HepG2 (cell line): ENCODE measurements around the gene TMEM223. TPM values are rescaled to one million over a fixed set of nuclear protein-coding genes. Genes with fewer than 3 reads are reported as not detected.

Experiments used
- RBM39 ChIP-seq: fragments of 200-400 bp; formaldehyde crosslinking; IDR thresholded peaks from one replicate; pipeline ENCODE4 v1.6.1; 2018; ENCODE audit warnings: antibody characterized with exemption, mild to moderate bottlenecking, low read depth, low read length; ENCODE audit not compliant: poor library complexity, severe bottlenecking
- TARDBP ChIP-seq: sonication (generic); formaldehyde crosslinking; IDR thresholded peaks from 2 replicates; pipeline ENCODE4 v1.8.0; 2022; ENCODE audit warnings: mild to moderate bottlenecking, missing genetic modification reagents
- TBX2 ChIP-seq: sonication (generic); formaldehyde crosslinking; IDR thresholded peaks from 2 replicates; pipeline ENCODE4 v1.5.0; 2020; ENCODE audit warnings: missing genetic modification reagents, mild to moderate bottlenecking, borderline replicate concordance
- TBX3 ChIP-seq: fragments of 450-650 bp; IDR thresholded peaks from 2 replicates; pipeline ENCODE4 v1.6.1; 2017; ENCODE audit warnings: antibody characterized with exemption, mild to moderate bottlenecking, inconsistent platforms, borderline replicate concordance
- ZNF44 ChIP-seq: sonication (generic); formaldehyde crosslinking; IDR thresholded peaks from 2 replicates; pipeline ENCODE4 v1.5.1; 2020; ENCODE audit warnings: mild to moderate bottlenecking, missing genetic modification reagents
- ZNF550 ChIP-seq: sonication (generic); formaldehyde crosslinking; IDR thresholded peaks from 2 replicates; pipeline ENCODE4 v1.4.0; 2020; ENCODE audit warnings: mild to moderate bottlenecking, missing genetic modification reagents, borderline replicate concordance
- ZNF558 ChIP-seq: sonication (generic); formaldehyde crosslinking; IDR thresholded peaks from 2 replicates; pipeline ENCODE4 v1.9.0; 2022; ENCODE audit warnings: mild to moderate bottlenecking, missing genetic modification reagents, borderline replicate concordance
- ZNF577 ChIP-seq: sonication (generic); formaldehyde crosslinking; IDR thresholded peaks from 2 replicates; pipeline ENCODE4 v1.4.0; 2020; ENCODE audit warnings: mild to moderate bottlenecking, low read depth, missing genetic modification reagents, borderline replicate concordance
- ZNF713 ChIP-seq: sonication (generic); formaldehyde crosslinking; IDR thresholded peaks from 2 replicates; pipeline ENCODE4 v1.4.0; 2020; ENCODE audit warnings: mild to moderate bottlenecking, missing genetic modification reagents
- ZNF781 ChIP-seq: sonication (generic); formaldehyde crosslinking; IDR thresholded peaks from 2 replicates; pipeline ENCODE4 v1.5.1; 2020; ENCODE audit warnings: borderline replicate concordance, mild to moderate bottlenecking, missing genetic modification reagents; ENCODE audit errors: not compliant biosample characterization
- polyA plus RNA-seq, 8 experiments: library from polyadenylated mRNA; depleted of rRNA in 3 of 8; stranded (reverse) in 7 of 8; unstranded in 1 of 8; fragments of >200 nt; fragmentation: Illumina TruSeq in 4 of 8; extraction: Trizol in 4 of 8; gene quantifications; 2 replicates each; pipeline versions ENCODE4 v1.2.1 to v1.2.3, GENCODE V29; 2011 to 2016; ENCODE audit warnings: low read depth in 4 of 8, missing spikeins in 1 of 8, mixed read lengths in 1 of 8; ENCODE audit not compliant: insufficient read depth in 1 of 8
- total RNA-seq, 5 experiments: library from RNA; depleted of rRNA; stranded (reverse); fragments of >200 nt; fragmentation: Illumina TruSeq; extraction: Trizol; gene quantifications; 2 replicates each; pipeline ENCODE4 v1.2.3, GENCODE V29; 2016; ENCODE audit warnings: low read depth in 1 of 5
- TF ChIP-seq, protein P1 (sequence below): sonication (generic); formaldehyde crosslinking; IDR thresholded peaks from 2 replicates; pipeline ENCODE4 v1.4.0; 2020; ENCODE audit warnings: mild to moderate bottlenecking, missing genetic modification reagents
- TF ChIP-seq, protein P2 (sequence below): sonication (generic); formaldehyde crosslinking; IDR thresholded peaks from 2 replicates; pipeline ENCODE4 v1.4.0; 2020; ENCODE audit warnings: missing genetic modification reagents; ENCODE audit errors: not compliant biosample characterization
- TF ChIP-seq, protein P3 (sequence below): sonication (generic); formaldehyde crosslinking; conservative IDR thresholded peaks from 2 replicates; pipeline ENCODE4 v1.8.0; 2022; ENCODE audit warnings: mild to moderate bottlenecking, moderate library complexity, missing genetic modification reagents
- TF ChIP-seq, protein P4 (sequence below), 2 experiments: sonication (generic) in 1 of 2; formaldehyde crosslinking in 1 of 2; IDR thresholded peaks; 2 replicates each; pipeline versions ENCODE4 v1.4.0 to v1.6.1; 2018 to 2020; ENCODE audit warnings: missing genetic modification reagents in 2 of 2, borderline replicate concordance in 1 of 2, low read depth in 1 of 2, mild to moderate bottlenecking in 1 of 2, missing biosample characterization in 1 of 2
- TF ChIP-seq, protein P5 (sequence below): sonication (generic); formaldehyde crosslinking; IDR thresholded peaks from 2 replicates; pipeline ENCODE4 v1.9.0; 2022; ENCODE audit warnings: missing genetic modification reagents, mild to moderate bottlenecking, borderline replicate concordance

Gene TMEM223
- total and polyA plus RNA-seq, 2 of the 13 experiments (the other 11 are each of a cell fraction or from before 2014, with no cell fraction given) = 19.5 to 24.9 TPM

DNA sequence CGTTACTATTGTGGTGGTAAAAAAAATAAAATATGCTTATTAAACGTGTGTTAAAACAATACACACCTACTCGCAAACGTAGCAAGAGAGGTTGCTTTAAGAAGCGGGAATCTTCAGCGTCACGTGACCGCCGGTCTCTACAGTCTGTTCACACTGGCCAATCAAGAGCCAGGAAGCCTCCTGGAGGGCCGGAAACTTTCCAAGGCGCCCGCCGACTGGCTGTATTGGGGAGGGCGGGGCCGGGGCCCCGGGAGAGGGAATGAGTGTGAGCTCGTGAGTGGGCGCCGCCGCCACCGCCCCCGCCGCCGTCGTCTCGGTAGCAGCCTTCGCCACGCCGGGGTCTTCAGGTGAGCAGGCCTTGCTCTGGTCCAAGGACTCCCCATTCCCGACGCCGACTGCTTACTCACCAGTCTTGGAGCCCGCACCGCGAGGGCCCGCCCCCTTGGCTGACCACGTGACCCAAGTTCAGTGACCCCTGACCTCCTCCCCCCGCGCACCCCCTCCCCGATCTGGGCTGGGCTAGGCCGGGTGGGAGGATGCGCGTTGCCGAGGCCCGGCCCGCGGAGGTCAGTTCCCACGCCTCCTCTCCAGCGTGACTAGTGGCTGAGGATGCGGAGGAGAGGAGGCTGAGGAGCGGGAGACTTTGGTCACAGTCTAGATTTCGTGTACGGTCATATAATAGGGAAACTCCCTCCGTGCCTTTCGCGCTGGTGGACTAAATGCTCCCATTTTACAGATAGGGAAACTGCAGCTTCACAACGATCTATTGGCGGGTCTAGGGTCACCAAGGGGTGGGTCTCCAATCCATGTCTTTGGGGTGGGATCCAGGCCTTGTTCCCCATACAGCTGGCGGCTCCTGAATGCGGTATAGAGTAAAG, 20.4 kb downstream of the TMEM223 start, which contains the start of gene TAF6L (continued):
- TF ChIP-seq, protein P1, sequence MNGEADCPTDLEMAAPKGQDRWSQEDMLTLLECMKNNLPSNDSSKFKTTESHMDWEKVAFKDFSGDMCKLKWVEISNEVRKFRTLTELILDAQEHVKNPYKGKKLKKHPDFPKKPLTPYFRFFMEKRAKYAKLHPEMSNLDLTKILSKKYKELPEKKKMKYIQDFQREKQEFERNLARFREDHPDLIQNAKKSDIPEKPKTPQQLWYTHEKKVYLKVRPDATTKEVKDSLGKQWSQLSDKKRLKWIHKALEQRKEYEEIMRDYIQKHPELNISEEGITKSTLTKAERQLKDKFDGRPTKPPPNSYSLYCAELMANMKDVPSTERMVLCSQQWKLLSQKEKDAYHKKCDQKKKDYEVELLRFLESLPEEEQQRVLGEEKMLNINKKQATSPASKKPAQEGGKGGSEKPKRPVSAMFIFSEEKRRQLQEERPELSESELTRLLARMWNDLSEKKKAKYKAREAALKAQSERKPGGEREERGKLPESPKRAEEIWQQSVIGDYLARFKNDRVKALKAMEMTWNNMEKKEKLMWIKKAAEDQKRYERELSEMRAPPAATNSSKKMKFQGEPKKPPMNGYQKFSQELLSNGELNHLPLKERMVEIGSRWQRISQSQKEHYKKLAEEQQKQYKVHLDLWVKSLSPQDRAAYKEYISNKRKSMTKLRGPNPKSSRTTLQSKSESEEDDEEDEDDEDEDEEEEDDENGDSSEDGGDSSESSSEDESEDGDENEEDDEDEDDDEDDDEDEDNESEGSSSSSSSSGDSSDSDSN (CRISPR knock-in tag) = peak; percentile 44
- TF ChIP-seq ZNF44 (CRISPR knock-in tag) (no peak), ZNF713 (no peak), ZNF577 (CRISPR knock-in tag) (no peak), ZNF781 (CRISPR knock-in tag) (peak; percentile 12), TARDBP (CRISPR knock-in tag) (peak; percentile 67; the same call in 1 of the 2 replicates), TBX3 (0 out of 2 replicates have a peak, but pooled peaks have one; percentile 25), ZNF558 (CRISPR knock-in tag) (0 out of 2 replicates have a peak, but pooled peaks have one; percentile 31), ZNF550 (0 out of 2 replicates have a peak, but pooled peaks have one; percentile 25), TBX2 (CRISPR knock-in tag) (peak; percentile 19; the same call in 1 of the 2 replicates), RBM39 (peak; percentile 72)
- TF ChIP-seq, protein P2, sequence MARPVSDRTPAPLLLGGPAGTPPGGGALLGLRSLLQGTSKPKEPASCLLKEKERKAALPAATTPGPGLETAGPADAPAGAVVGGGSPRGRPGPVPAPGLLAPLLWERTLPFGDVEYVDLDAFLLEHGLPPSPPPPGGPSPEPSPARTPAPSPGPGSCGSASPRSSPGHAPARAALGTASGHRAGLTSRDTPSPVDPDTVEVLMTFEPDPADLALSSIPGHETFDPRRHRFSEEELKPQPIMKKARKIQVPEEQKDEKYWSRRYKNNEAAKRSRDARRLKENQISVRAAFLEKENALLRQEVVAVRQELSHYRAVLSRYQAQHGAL (CRISPR knock-in tag) = no peak
- TF ChIP-seq, protein P3, sequence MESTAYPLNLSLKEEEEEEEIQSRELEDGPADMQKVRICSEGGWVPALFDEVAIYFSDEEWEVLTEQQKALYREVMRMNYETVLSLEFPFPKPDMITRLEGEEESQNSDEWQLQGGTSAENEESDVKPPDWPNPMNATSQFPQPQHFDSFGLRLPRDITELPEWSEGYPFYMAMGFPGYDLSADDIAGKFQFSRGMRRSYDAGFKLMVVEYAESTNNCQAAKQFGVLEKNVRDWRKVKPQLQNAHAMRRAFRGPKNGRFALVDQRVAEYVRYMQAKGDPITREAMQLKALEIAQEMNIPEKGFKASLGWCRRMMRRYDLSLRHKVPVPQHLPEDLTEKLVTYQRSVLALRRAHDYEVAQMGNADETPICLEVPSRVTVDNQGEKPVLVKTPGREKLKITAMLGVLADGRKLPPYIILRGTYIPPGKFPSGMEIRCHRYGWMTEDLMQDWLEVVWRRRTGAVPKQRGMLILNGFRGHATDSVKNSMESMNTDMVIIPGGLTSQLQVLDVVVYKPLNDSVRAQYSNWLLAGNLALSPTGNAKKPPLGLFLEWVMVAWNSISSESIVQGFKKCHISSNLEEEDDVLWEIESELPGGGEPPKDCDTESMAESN (CRISPR knock-in tag) = peak; percentile 64
- TF ChIP-seq, protein P4, sequence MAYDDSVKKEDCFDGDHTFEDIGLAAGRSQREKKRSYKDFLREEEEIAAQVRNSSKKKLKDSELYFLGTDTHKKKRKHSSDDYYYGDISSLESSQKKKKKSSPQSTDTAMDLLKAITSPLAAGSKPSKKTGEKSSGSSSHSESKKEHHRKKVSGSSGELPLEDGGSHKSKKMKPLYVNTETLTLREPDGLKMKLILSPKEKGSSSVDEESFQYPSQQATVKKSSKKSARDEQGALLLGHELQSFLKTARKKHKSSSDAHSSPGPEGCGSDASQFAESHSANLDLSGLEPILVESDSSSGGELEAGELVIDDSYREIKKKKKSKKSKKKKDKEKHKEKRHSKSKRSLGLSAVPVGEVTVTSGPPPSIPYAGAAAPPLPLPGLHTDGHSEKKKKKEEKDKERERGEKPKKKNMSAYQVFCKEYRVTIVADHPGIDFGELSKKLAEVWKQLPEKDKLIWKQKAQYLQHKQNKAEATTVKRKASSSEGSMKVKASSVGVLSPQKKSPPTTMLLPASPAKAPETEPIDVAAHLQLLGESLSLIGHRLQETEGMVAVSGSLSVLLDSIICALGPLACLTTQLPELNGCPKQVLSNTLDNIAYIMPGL (CRISPR knock-in tag; IDR thresholded peaks at IDR 0.05; ENCODE audit: borderline replicate concordance in 1 of 2, low read depth in 1 of 2) = peak; percentile 22 to 53; a peak in 2 of 4 replicates
- TF ChIP-seq, protein P5, sequence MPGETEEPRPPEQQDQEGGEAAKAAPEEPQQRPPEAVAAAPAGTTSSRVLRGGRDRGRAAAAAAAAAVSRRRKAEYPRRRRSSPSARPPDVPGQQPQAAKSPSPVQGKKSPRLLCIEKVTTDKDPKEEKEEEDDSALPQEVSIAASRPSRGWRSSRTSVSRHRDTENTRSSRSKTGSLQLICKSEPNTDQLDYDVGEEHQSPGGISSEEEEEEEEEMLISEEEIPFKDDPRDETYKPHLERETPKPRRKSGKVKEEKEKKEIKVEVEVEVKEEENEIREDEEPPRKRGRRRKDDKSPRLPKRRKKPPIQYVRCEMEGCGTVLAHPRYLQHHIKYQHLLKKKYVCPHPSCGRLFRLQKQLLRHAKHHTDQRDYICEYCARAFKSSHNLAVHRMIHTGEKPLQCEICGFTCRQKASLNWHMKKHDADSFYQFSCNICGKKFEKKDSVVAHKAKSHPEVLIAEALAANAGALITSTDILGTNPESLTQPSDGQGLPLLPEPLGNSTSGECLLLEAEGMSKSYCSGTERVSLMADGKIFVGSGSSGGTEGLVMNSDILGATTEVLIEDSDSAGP (CRISPR knock-in tag) = peak; percentile 99
